Tibial nerve (tissue), 4 donors: Measurements from ENCODE around the gene ST8SIA6.

Experiments used
- EP300 ChIP-seq, 2 donors: sonication (generic); formaldehyde crosslinking; IDR thresholded peaks; one replicate each; pipeline ENCODE4 v1.6.1; 2017; ENCODE audit warnings: antibody characterized with exemption in 2 of 2, mild to moderate bottlenecking in 1 of 2
- POLR2A ChIP-seq, 2 donors: fragments of 450-650 bp; IDR thresholded peaks; one replicate each; pipeline ENCODE4 v1.6.1; 2017; ENCODE audit warnings: antibody characterized with exemption in 2 of 2, mild to moderate bottlenecking in 2 of 2, moderate library complexity in 2 of 2
- TF ChIP-seq, protein P1 (sequence below), 5 experiments: fragments of 200-600 bp in 3 of 5; fragments of 450-650 bp in 2 of 5; sonication (generic) in 3 of 5; IDR thresholded peaks; one replicate each; pipeline ENCODE4 v1.5.1; 2016 to 2019; ENCODE audit warnings: antibody characterized with exemption in 5 of 5, mild to moderate bottlenecking in 3 of 5, moderate library complexity in 2 of 5

DNA sequence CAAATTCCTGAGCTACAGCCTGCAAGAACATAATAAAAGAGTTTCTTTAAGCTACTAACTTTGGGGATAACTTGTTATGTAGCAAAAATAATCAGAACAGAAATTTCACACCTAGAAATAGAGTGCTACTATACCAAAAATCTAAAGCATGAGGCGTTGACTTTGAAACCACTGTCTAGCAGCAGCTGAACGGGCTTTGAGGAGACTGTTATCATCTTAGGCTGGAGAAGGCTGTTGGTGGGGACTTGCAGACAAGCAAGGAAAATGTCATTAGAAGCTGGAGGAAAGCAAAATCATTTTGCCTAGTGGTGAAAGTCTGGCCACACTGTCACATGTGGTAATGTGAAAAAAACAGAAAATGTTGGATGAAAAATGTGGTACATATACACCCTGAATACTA, 48.4 kb upstream of the ST8SIA6 start:
- TF ChIP-seq EP300 (IDR thresholded peaks at IDR 0.05): no peak
- TF ChIP-seq, protein P1, sequence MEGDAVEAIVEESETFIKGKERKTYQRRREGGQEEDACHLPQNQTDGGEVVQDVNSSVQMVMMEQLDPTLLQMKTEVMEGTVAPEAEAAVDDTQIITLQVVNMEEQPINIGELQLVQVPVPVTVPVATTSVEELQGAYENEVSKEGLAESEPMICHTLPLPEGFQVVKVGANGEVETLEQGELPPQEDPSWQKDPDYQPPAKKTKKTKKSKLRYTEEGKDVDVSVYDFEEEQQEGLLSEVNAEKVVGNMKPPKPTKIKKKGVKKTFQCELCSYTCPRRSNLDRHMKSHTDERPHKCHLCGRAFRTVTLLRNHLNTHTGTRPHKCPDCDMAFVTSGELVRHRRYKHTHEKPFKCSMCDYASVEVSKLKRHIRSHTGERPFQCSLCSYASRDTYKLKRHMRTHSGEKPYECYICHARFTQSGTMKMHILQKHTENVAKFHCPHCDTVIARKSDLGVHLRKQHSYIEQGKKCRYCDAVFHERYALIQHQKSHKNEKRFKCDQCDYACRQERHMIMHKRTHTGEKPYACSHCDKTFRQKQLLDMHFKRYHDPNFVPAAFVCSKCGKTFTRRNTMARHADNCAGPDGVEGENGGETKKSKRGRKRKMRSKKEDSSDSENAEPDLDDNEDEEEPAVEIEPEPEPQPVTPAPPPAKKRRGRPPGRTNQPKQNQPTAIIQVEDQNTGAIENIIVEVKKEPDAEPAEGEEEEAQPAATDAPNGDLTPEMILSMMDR (IDR thresholded peaks at IDR 0.05): no peak
- TF ChIP-seq POLR2A (IDR thresholded peaks at IDR 0.05): no peak
